Limb (tissue), 2 donors: ENCODE results near the gene BRI3.
A peak's percentile ranks its signal among the peaks of the same experiment; 100 is the strongest.
"Not testable (repeated sequence)": the region's sequence is repeated elsewhere in the genome, so short reads cannot be mapped to it uniquely, and the experiment has no call there.

Source experiments
- DNase-seq, 2 donors: peaks; one replicate each; pipeline ENCODE4 v3.0.0-alpha.2; 2016; ENCODE audit errors: extremely low spot score in 2 of 2

The BRI3 gene

GRCh38 chr7:98309566-98309965 is 28.1 kb downstream of the BRI3 start:
- no peak for DNase-seq

DNA sequence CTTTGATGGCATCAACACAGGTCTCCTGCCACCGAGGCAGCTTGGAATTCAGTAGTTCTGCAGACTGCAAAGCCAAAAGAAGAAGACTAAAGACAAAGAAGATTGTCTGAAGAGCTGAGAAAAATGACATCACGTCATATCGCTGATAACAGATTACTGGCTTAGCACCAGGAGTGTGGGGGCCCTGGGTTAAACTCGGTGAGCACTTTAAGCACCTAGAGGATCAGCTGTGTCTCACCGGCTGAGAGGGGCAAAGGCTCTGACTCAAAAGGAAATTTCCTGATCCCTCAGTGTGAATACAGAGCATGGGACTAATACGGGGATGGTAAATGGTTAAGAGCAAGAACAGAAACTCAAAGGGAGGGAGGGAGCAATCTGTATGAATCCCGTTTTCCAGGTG is 30.7 kb downstream of the BRI3 start:
- no peak for DNase-seq

DNA sequence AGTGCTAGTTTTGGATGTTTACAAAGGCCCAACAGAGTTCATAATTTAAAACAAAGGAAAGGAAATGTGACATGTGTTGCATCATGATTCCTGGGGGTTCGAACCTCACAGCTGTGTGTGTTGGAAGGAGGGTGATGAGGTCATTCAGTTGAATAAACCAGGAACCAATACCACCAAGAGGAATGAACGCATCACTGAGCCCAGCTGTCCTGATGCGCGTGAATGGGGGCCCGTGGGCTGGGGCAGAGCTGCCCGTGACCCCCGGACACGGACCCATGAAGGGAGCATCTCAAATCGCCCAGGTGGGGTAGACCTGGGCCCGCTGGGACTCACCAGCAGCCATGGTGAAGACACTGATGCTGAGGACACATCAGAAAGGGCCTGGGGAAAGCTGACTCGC is 33.0 kb downstream of the BRI3 start:
- no peak for DNase-seq

DNA sequence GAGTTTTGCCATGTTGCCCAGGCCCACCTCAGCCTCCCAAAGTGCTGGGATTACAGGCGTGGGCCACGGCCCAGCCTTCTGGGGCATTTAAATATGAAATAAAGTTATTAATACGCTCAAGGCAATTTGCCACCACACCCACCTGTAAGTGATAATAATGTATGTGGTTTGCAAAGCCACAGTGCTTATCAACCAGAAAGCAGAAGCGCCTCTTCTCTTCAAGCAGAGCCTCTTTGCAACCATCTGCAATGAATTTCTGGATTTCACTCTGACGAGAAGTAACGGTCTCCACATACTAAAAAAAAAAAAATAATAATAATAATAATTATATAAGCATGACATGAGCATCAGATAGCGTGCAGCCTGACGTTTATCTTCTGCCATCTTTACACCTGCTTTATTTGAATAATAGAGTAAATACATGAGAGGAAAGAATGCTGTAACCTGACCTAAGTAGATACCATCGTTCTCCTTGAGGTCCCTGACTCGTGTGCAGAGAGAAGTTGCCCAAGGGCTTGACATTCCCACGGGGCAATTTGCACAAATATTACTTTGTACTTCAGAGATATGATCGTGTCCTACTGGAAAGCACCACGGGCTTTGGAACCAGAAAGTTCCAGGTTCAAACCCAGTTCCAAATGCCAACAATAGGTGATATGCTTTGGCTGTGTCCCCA is 34.0 kb downstream of the BRI3 start:
- no peak for DNase-seq

GRCh38 chr7:98315994-98316527 is 34.6 kb downstream of the BRI3 start:
- not testable (repeated sequence) for DNase-seq

GRCh38 chr7:98317366-98318040 is 36.0 kb downstream of the BRI3 start:
- no peak for DNase-seq

DNA sequence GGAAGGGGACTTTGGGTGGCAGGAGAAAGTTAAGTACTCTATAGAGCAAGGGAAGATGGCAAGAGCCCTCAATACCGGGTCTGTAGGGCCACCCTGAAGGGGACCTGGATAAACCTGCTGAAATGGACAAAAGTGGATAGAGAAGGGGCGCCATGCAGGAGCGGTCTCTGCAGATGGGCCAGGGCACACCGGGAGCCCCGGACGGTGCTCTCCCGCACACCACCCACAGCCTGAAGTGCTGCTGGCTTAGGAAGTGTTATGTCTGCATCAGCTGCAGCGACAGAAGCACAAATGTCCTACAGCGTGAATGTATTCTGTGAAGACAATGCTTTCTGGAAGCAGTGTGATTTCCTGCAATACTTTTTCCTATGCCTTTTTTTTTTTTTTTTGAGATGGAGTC is 37.7 kb downstream of the BRI3 start:
- DNase-seq: no peak

DNA sequence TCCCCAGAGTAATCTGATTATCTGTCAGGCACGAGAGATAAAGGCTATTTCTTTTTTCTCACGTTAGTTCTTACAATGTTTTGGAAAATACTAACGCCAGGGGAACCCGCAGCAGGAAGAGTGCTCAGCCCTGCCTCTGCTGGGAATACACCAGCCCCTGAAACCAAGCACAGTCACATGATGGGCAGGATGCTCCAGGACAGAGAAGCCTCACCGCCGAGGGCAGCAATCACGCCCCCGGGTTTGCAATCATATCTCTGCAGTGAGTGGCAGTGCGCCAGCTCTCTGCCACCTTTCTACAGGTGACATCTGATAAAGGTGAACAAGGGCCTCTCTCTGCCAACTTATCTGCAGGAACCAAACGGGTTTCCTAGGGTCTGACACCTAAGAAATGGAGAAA is 39.8 kb downstream of the BRI3 start:
- DNase-seq: no peak

GRCh38 chr7:98322331-98323270 is 41.1 kb downstream of the BRI3 start:
- no peak for DNase-seq

GRCh38 chr7:98323597-98324322 is 42.3 kb downstream of the BRI3 start:
- peak; percentile 45 to 61 for DNase-seq

GRCh38 chr7:98324782-98325181 is 43.3 kb downstream of the BRI3 start:
- DNase-seq: no peak

DNA sequence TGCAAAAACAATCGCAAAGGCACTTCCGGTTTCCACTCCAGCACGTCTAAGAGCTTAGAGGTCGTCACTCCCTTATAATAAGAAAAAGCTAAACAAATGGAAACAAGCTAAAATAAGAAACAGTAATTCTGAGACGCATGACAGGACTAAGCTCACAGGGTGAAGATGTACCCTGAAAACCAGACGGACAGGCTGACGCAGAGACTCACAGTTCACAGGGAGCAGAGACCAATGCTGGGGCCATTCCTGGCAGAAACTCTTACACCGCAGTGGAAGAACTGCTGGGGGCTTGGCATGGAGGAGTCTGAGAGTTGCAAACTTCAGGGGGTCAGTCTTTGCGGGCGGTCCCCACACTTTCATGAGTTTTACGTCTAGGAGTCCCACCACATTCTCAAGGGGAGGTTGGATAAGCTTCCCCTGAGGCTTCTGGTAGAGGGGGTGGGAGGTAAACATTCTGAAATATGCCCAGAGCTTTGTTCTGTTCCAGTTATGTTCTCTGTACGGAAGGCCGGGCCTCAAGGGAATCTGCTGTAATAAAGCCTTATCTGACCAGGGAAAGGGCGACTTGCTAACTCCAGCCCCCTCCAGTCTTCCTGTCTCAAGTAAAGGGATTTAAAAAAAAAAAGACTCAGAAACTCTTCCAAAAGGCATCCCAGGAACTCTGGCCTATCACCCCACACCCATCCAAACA is 47.8 kb downstream of the BRI3 start:
- DNase-seq: no peak

DNA sequence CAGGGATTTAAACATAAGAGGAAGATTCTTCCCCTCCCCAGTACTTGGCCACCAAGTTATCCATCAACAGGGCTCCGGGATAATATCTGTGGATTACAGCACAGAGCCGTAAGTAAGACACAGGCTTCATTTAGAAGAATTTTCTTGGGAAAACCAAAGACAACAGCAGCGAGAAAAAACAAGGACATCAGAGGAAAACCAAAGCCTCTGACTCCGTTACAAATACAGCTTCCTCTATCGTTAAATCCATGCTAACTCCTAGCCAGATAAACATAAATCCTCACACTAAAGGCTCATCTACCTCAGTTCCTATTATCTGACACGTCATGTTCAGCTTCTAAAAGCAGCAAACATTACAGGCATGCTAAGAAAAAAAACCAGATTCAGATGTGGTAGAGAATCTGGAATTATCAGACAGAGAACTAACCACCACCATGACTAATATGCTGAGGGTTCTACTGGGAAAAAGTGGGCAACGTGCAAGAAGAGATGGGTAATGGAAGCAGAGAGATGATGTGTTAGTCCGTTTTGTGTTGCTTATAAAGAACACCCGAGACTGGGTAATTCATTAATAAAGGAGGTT is 48.4 kb downstream of the BRI3 start:
- no peak for DNase-seq

GRCh38 chr7:98330926-98331529 is 49.5 kb downstream of the BRI3 start:
- no peak for DNase-seq

GRCh38 chr7:98334081-98334480 is 52.6 kb downstream of the BRI3 start:
- DNase-seq: no peak

DNA sequence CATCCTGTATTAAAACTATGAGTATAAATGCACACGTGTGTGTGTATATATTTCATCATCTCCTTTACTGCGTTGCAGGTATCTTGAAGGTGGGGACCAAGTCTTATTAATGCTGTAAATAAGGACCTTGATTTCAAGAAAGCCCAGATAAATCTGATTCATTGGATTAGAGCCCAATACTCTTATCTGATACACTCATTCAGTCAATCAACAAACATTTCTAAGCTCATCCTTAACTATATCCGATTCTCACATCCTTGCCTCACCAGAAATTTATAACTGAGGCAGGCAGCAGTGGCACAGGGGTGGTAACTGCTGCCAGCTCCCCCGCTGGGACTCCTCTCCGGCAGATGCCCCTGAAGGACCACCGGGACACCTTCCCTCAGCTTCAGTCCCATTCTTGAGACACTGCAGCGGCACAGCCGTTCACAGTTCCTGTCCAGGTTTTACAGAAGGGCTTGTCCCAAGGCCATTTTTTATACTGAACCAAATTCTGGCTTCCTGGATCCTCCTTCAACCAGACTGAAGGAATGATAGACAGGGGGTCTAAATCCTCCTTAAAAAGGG is 54.0 kb downstream of the BRI3 start:
- DNase-seq: no peak

DNA sequence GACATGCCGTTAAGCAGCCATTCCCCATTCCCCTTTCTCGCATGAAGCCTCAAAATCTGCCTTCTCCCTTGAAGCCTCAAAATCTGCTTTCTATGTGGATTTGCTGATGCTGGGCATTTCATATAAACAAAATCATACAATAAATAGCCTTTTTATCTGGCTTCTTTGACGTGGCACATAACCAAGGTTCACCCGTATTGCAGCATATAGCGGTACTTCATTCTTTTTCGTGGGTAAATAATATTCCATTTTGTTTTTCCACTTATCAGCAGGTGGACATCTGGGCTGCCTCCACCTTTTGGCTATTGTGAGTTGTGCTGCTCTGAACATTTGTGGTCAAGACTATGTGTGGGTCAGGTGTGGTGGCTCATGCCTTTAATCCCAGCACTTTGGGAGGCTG is 57.0 kb downstream of the BRI3 start:
- no peak for DNase-seq

DNA sequence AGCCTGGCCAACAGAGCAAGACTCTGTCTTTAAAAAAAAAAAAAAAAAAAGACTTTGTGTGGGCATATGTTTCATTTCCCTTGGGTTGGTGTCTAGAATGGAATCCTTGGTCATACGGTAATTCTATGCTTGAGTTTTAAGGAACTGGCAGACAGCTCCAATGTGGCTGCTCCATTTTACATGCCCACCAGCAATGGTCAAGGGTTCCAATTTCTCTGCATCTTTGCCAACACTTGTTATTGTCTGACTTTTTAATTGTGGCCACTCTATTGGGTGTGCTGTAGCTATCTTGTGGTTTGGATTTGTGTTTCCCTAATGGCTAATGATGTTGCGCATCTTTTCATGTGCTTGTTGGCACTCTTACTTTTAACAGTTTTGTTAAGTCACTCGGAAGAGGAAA is 57.6 kb downstream of the BRI3 start:
- no peak for DNase-seq

- no peak for DNase-seq
Measured at GRCh38 chr7:98341106-98341505, 59.6 kb downstream of the BRI3 start.
